Measurements from ENCODE around the gene NCAM1. TPM values are rescaled to one million over a fixed set of nuclear protein-coding genes. Genes with fewer than 3 reads are reported as not detected.

Gene NCAM1
- total and polyA plus RNA-seq, 9 of the 15 experiments (the other 6 are each of a cell fraction or from before 2014, with no cell fraction given) = 0.09 to 0.23 TPM; not detected in 7

GRCh38 chr11:113305440-113306336 lies 344.5 kb downstream of the NCAM1 start (continued):
- peak; percentile 85 for TF ChIP-seq REST (IDR thresholded peaks at IDR 0.05; ENCODE audit: borderline replicate concordance)
- no peak for TF ChIP-seq REST (CRISPR knock-in tag; IDR thresholded peaks at IDR 0.05; ENCODE audit: low read depth)
- peak; percentile 89 for TF ChIP-seq DEAF1 (CRISPR knock-in tag; IDR thresholded peaks at IDR 0.05)
- peak; percentile 32; the same call in 1 of the 2 replicates for TF ChIP-seq RB1 (IDR thresholded peaks at IDR 0.05; ENCODE audit: low read depth)
- TF ChIP-seq ARID2 (IDR thresholded peaks at IDR 0.05) = peak; percentile 74
- peak; percentile 52; the same call in 1 of the 2 replicates for TF ChIP-seq TFAP4 (CRISPR knock-in tag; IDR thresholded peaks at IDR 0.05; ENCODE audit: borderline replicate concordance)
- TF ChIP-seq GATA2 (CRISPR knock-in tag; IDR thresholded peaks at IDR 0.05) = no peak
- no peak for TF ChIP-seq HDAC1 (IDR thresholded peaks at IDR 0.05)

Measured in K562 (cell line).